ENCODE measurements around the gene SRSF6.

The SRSF6 gene

DNA sequence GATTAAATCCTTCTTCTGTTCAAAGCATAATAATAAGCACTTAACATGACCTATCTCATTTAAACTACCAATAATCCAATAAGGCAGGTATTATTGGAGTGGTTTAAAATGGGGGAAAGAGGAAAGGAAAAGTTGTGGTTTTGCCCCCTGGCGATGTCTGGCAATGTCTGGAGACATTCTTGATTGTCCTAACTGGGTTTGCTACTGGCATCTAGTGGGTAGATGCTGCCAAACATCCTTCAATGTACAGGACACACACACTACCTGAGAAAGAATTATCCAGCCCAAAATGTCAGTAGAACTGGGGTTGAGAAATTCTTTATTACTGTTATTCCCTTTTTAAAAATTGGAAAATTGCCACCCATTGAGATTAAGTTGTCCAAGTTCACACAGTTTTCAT, 25.2 kb upstream of the SRSF6 start:
- H2AFZ ChIP-seq (ENCODE audit: low read depth, low read length, severe bottlenecking): no peak overlapping the region
- no peak overlapping the region for H3K27ac ChIP-seq (ENCODE audit: low read depth, low read length)
- no peaks in the 10 kb centered on the region for H3K36me3 ChIP-seq (ENCODE audit: low read length)
- no peak overlapping the region for H3K4me2 ChIP-seq (ENCODE audit: low read depth, low read length, poor library complexity, severe bottlenecking)
- H3K9me2 ChIP-seq (replicated peaks; ENCODE audit: insufficient read depth, low read length): no peaks in the 10 kb centered on the region
- no peaks in the 10 kb centered on the region for H3K9me3 ChIP-seq (ENCODE audit: insufficient read depth, low read length)
- no peaks in the 10 kb centered on the region for H3K79me2 ChIP-seq (ENCODE audit: insufficient read depth, low read length)
- no peaks in the 10 kb centered on the region for H4K20me1 ChIP-seq (ENCODE audit: low read depth, low read length)
- TF ChIP-seq CTCF (IDR thresholded peaks at IDR 0.05; ENCODE audit: insufficient read depth, low read length, poor library complexity, severe bottlenecking): no peak
- no peak for TF ChIP-seq EZH2phosphoT487 (conservative IDR thresholded peaks at IDR 0.05; ENCODE audit: low read length)
- H3F3A ChIP-seq (ENCODE audit: insufficient read depth): no peaks in the 10 kb centered on the region
- H3K9ac ChIP-seq (ENCODE audit: low read length): no peak overlapping the region
- H3K4me3 ChIP-seq (ENCODE audit: insufficient read depth, low read length, poor library complexity, severe bottlenecking): no peak overlapping the region
- H3K27me3 ChIP-seq (ENCODE audit: low read length): no peaks in the 10 kb centered on the region

DNA sequence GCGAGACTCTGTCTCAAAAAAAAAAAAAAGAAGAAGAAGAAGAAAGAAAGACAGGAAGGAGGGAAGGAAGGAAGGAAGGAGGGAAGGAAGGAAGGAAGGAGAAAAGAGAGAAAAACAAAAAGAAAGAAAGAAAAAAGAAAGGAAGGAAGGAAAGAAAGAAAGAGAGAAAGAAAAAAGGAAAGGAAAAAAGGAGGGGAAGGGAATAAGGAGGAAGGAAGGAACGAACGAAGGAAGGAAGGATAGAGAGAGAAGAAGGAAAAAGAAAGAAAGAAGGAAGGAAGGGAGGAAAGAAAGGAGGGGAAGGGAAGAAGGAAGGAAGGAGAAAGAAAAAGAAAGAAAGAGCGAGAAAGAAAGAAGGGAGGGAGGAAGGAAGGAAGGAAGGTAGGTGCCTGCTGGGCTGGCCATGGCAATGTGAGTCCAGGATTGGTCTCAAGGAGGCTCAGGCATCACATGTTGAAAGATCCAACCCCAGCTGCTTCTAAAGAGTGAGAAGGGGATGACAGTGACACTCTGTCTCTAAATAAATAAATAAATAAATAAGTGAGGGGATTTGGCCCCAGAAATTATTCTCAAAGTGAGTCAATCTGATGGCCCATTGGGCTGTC, 24.3 kb upstream of the SRSF6 start:
- no peaks in the 10 kb centered on the region for H3K79me2 ChIP-seq (ENCODE audit: insufficient read depth, low read length)
- TF ChIP-seq CTCF (IDR thresholded peaks at IDR 0.05; ENCODE audit: insufficient read depth, low read length, poor library complexity, severe bottlenecking): no peak
- no peak for TF ChIP-seq EZH2phosphoT487 (conservative IDR thresholded peaks at IDR 0.05; ENCODE audit: low read length)
- no peaks in the 10 kb centered on the region for H3F3A ChIP-seq (ENCODE audit: insufficient read depth)
- H4K20me1 ChIP-seq (ENCODE audit: low read depth, low read length): no peaks in the 10 kb centered on the region
- H3K27me3 ChIP-seq (ENCODE audit: low read length): no peaks in the 10 kb centered on the region
- H3K9ac ChIP-seq (ENCODE audit: low read length): no peak overlapping the region
- H2AFZ ChIP-seq (ENCODE audit: low read depth, low read length, severe bottlenecking): no peak overlapping the region
- H3K4me2 ChIP-seq (ENCODE audit: low read depth, low read length, poor library complexity, severe bottlenecking): no peak overlapping the region
- H3K27ac ChIP-seq (ENCODE audit: low read depth, low read length): no peak overlapping the region
- H3K9me2 ChIP-seq (replicated peaks; ENCODE audit: insufficient read depth, low read length): no peaks in the 10 kb centered on the region
- H3K36me3 ChIP-seq (ENCODE audit: low read length): no peaks in the 10 kb centered on the region
- no peaks in the 10 kb centered on the region for H3K9me3 ChIP-seq (ENCODE audit: insufficient read depth, low read length)
- H3K4me3 ChIP-seq (ENCODE audit: insufficient read depth, low read length, poor library complexity, severe bottlenecking): no peak overlapping the region

GRCh38 chr20:43434565-43434964, 23.1 kb upstream of the SRSF6 start:
- H3K9me3 ChIP-seq (ENCODE audit: insufficient read depth, low read length): no peaks in the 10 kb centered on the region
- no peak overlapping the region for H3K4me3 ChIP-seq (ENCODE audit: insufficient read depth, low read length, poor library complexity, severe bottlenecking)
- no peaks in the 10 kb centered on the region for H3F3A ChIP-seq (ENCODE audit: insufficient read depth)
- H3K4me2 ChIP-seq (ENCODE audit: low read depth, low read length, poor library complexity, severe bottlenecking): no peak overlapping the region
- H3K9me2 ChIP-seq (replicated peaks; ENCODE audit: insufficient read depth, low read length): no peaks in the 10 kb centered on the region
- no peaks in the 10 kb centered on the region for H3K27me3 ChIP-seq (ENCODE audit: low read length)
- H3K36me3 ChIP-seq (ENCODE audit: low read length): no peaks in the 10 kb centered on the region
- no peaks in the 10 kb centered on the region for H3K79me2 ChIP-seq (ENCODE audit: insufficient read depth, low read length)
- H3K9ac ChIP-seq (ENCODE audit: low read length): no peak overlapping the region
- H4K20me1 ChIP-seq (ENCODE audit: low read depth, low read length): no peaks in the 10 kb centered on the region
- TF ChIP-seq EZH2phosphoT487 (conservative IDR thresholded peaks at IDR 0.05; ENCODE audit: low read length) (no peak), CTCF (IDR thresholded peaks at IDR 0.05; ENCODE audit: insufficient read depth, low read length, poor library complexity, severe bottlenecking) (no peak)
- no peak overlapping the region for H3K27ac ChIP-seq (ENCODE audit: low read depth, low read length)
- H2AFZ ChIP-seq (ENCODE audit: low read depth, low read length, severe bottlenecking): no peak overlapping the region
